ENCODE measurements around the gene CDKN2AIP. TPM values are rescaled to one million over a fixed set of nuclear protein-coding genes. Genes with fewer than 3 reads are reported as not detected.

Gene CDKN2AIP
- total and polyA plus RNA-seq, 4 donors, result 9.1 to 19.6 (median 11.4) TPM

DNA sequence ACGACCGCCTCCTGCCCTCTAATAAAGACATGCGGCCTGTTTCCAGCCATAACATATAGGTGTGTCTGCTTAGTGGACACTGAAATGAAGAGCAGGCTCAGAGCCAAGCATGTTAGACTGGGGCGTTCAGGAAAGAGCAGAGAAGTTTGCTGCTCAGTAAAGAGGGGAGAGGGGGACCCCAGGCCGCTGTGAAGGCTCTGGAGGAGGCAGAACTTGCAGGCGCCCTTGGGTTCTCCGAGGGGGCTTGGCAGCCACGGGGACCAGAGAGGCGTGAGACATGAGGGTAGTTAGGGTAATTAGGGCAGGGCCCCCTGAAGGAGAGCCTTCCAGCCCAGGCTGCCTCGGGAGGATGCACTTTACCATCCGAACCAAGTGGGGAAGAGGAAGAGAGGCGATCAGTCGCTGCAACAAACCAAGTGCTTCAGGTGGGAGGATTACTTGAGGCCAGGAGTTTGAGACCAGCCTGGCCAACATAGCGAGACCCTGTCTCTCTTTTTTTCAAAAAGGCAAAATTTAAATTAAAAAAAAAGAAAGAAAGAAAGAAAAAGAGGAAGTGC lies 46.6 kb upstream of the CDKN2AIP start:
- Histone ChIP-seq H3K9me3 (ENCODE audit: control insufficient read depth in 4 of 4, insufficient read depth in 3 of 4, low read length in 3 of 4) (no peaks in the 10 kb centered on the region), H3K27me3 (ENCODE audit: control insufficient read depth in 3 of 3, insufficient read depth in 3 of 3, low read length in 2 of 3) (no peaks in the 10 kb centered on the region), H3K9ac (ENCODE audit: insufficient read depth in 1 of 2, low read length in 2 of 2) (no peak overlapping the region), H3K4me3 (no peak overlapping the region), H3K27ac (ENCODE audit: low read depth in 1 of 2, low read length in 1 of 2) (no peak overlapping the region), H3K36me3 (ENCODE audit: control insufficient read depth in 4 of 4, insufficient read depth in 4 of 4, low read length in 4 of 4) (no peaks in the 10 kb centered on the region), H3K4me1 (ENCODE audit: control insufficient read depth in 5 of 5, insufficient read depth in 5 of 5, low read length in 5 of 5) (peaks cover 0 to 6% (median 0%) of the 10 kb centered on the region in 5 donors)
- TF ChIP-seq, protein P1, sequence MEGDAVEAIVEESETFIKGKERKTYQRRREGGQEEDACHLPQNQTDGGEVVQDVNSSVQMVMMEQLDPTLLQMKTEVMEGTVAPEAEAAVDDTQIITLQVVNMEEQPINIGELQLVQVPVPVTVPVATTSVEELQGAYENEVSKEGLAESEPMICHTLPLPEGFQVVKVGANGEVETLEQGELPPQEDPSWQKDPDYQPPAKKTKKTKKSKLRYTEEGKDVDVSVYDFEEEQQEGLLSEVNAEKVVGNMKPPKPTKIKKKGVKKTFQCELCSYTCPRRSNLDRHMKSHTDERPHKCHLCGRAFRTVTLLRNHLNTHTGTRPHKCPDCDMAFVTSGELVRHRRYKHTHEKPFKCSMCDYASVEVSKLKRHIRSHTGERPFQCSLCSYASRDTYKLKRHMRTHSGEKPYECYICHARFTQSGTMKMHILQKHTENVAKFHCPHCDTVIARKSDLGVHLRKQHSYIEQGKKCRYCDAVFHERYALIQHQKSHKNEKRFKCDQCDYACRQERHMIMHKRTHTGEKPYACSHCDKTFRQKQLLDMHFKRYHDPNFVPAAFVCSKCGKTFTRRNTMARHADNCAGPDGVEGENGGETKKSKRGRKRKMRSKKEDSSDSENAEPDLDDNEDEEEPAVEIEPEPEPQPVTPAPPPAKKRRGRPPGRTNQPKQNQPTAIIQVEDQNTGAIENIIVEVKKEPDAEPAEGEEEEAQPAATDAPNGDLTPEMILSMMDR (IDR thresholded peaks at IDR 0.05; ENCODE audit: control extremely low read depth, extremely low read depth), result no peak
- DNase-seq (no peak), ATAC-seq (ENCODE audit: insufficient read depth, low FRiP score) (no peak)
- WGBS, 2 donors, result 75 to 82% methylated on average over 14 of the region's 14 CpGs

DNA sequence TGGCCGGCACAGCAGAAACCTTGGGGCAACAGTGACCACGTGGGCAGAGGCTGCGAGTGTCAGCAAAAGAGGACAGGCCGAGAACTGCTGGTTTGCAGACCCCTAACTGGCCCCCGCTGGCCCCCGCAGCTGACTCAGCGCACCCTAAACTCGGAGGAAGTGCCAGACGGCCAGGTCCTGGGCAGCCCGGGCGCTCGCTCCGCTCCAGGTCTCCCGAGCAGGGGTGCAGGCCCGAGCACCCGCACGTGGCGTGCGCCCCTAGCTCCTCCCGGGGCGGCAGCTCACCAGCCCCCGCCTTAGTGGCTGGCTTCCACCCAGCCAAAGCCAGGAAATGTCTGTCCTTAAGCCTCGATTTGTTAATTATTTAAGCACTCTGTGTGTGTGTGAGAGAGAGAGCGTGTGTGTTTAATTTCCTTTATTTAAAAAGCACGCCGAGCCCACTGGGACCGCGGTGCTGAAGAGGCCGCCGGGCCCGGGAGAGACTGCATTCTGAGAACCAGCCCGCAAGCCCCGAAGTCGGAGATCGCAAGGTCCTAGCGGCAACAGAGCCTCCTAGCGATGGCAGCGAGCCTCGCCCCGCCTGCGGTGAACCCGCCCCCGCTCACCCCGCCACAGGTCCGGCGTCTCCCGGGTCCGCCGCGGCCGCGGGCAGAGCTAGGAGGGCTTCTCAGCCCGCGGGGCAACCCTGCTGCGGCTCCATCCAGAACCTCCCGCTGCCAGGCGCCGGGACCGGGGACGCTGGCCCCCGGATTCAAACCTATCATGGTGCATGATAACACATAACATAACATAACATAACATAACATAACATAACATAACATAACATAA lies 45.9 kb upstream of the CDKN2AIP start:
- peak; percentile 73 to 78 (median 77) for DNase-seq
- Histone ChIP-seq H3K27ac (ENCODE audit: low read depth in 1 of 2, low read length in 1 of 2) (peak overlapping the region in 1 of 2 donors; percentile 56), H3K36me3 (ENCODE audit: control insufficient read depth in 4 of 4, insufficient read depth in 4 of 4, low read length in 4 of 4) (no peaks in the 10 kb centered on the region), H3K4me3 (peak overlapping the region; percentile 32), H3K9me3 (ENCODE audit: control insufficient read depth in 4 of 4, insufficient read depth in 3 of 4, low read length in 3 of 4) (no peaks in the 10 kb centered on the region), H3K27me3 (ENCODE audit: control insufficient read depth in 3 of 3, insufficient read depth in 3 of 3, low read length in 2 of 3) (no peaks in the 10 kb centered on the region), H3K4me1 (ENCODE audit: control insufficient read depth in 5 of 5, insufficient read depth in 5 of 5, low read length in 5 of 5) (peaks cover 0 to 6% (median 0%) of the 10 kb centered on the region in 5 donors), H3K9ac (ENCODE audit: insufficient read depth in 1 of 2, low read length in 2 of 2) (no peak overlapping the region)
- peak; percentile 90 for ATAC-seq (ENCODE audit: insufficient read depth, low FRiP score)
- TF ChIP-seq, protein P1 (IDR thresholded peaks at IDR 0.05; ENCODE audit: control extremely low read depth, extremely low read depth), result peak; percentile 31
- WGBS, 2 donors, result 0 to 2% methylated on average over 59 to 61 of the region's 61 CpGs

DNA sequence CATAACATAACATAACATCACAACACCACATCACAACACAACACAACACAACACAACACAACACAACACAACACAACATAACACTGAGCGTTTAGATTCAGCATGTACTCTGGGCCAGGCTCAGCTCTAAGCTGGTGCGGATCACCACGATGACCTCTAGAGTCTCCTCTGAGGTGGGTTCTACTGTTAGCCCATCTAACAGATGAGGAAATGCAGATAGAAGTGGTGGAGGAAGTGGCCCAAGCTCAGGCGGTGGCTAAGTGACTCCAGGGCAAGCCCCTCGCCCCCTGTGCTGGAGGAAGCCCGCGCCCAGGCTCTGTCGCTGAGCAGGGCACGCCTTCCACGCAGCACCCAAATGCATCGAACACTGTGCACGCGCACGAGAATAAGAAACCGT lies 45.3 kb upstream of the CDKN2AIP start:
- H3K27me3 ChIP-seq (ENCODE audit: control insufficient read depth in 3 of 3, insufficient read depth in 3 of 3, low read length in 2 of 3), result no peaks in the 10 kb centered on the region
- no peaks in the 10 kb centered on the region for H3K9me3 ChIP-seq (ENCODE audit: control insufficient read depth in 4 of 4, insufficient read depth in 3 of 4, low read length in 3 of 4)
- H3K4me1 ChIP-seq (ENCODE audit: control insufficient read depth in 5 of 5, insufficient read depth in 5 of 5, low read length in 5 of 5), result peaks cover 0 to 6% (median 0%) of the 10 kb centered on the region in 5 donors
- H3K4me3 ChIP-seq, result no peak overlapping the region
- H3K27ac ChIP-seq (ENCODE audit: low read depth in 1 of 2, low read length in 1 of 2), result no peak overlapping the region
- DNase-seq (no peak), ATAC-seq (ENCODE audit: insufficient read depth, low FRiP score) (no peak)
- H3K9ac ChIP-seq (ENCODE audit: insufficient read depth in 1 of 2, low read length in 2 of 2), result no peak overlapping the region
- no peaks in the 10 kb centered on the region for H3K36me3 ChIP-seq (ENCODE audit: control insufficient read depth in 4 of 4, insufficient read depth in 4 of 4, low read length in 4 of 4)
- TF ChIP-seq, protein P1 (IDR thresholded peaks at IDR 0.05; ENCODE audit: control extremely low read depth, extremely low read depth), result no peak
- WGBS, 2 donors, result 65 to 78% methylated on average over 15 of the region's 15 CpGs

Measured in lung (tissue), 12 donors.